Epithelial cell of proximal tubule (primary cell): Measurements from ENCODE around the gene SLC35E2B. TPM values are rescaled to one million over a fixed set of nuclear protein-coding genes. Genes with fewer than 3 reads are reported as not detected.

Source experiments
- DNase-seq: peaks from one replicate; pipeline ENCODE4 v3.0.0-alpha.2; 2011; ENCODE audit warnings: low read depth
- H3K4me3 ChIP-seq: 2 replicates; pipeline ENCODE4 v1.5.1; 2011; ENCODE audit warnings: low read depth, mild to moderate bottlenecking, low read length
- CTCF ChIP-seq: conservative IDR thresholded peaks from 2 replicates; pipeline ENCODE4 v1.5.1; 2012; ENCODE audit warnings: low read depth, mild to moderate bottlenecking, low read length
- total RNA-seq: library from RNA; depleted of rRNA; stranded (reverse); fragments of >200 nt; gene quantifications from 2 replicates; pipeline ENCODE4 v1.2.3, GENCODE V29; 2015

Gene SLC35E2B
- total RNA-seq, 1 donor from 2014 or later, result 22.8 TPM

DNA sequence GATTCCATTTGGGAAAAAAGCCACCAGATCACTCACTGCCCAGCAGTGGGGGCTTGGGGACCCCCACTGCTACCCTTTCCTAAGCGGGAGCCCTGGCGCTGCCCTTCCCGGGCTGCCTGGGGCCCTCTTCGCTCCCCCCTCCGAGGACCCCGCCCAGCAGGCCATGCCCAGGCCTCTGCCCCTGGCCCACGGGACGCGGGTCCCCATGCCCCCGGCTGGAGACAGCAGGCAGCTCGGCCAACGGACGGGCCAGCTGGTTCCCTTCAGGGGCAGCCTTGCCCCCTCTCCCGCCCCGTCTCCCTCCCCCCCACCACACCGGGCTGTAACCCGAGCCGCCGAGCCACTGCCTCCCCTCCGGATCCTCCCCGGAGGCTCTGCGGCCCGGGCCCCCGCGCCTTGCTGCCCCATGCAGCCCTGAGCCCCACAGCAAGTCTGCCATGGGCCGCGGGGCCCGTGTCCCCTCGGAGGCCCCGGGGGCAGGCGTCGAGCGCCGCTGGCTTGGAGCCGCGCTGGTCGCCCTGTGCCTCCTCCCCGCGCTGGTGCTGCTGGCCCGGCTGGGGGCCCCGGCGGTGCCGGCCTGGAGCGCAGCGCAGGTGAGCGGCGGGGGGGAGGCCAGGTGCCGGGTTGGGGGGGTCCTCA lies 60.7 kb downstream of the SLC35E2B start, which contains the start of gene MMP23B:
Gene MMP23B, plus strand, starts transcription at position 392 of the 639 bp plus-strand sequence. Its CDS starts 46 bp downstream, at position 438.
- no peak for DNase-seq
- TF ChIP-seq CTCF, result no peak
- H3K4me3 ChIP-seq, result no peak within 1 kb of the TSS

DNA sequence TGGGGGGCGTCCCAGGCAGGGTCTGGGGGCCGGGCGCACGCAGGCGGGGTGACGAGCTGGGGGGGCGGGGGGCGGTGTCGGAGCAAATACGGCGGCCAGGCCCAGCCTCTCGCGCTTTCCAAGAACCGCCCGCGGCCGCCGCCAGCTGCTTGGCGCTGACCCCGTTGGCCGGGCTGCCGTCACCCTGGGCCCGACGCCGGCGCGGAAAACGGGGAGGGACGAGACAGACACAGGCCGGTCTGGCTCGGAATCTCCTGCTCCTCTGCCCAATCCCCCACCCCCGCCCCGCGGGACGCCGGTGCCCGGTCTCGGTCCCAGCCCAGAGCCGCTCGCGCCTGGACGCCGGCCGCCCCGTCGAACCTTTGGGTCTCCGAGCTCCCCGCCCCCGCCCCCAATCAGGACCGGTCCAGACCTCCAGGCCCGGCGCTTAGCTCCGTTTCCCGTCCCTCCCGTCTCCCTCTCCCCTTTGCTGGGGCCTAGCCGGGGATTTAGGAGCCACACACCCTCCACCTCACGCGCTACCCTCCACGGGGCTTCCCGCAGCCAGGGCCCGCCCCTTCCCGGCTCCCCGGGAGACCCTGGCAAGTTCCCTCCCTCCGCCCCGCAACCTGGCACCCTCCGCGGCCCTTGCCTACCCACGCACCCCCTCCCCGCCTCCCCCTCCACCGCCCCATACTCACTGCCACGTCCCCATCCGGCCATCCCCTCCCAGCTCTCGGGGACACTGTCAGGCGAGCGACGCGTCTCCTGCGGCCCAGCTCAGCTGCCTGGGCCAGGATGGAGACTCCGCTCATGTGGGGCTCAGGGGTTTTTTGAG lies 61.4 kb downstream of the SLC35E2B start:
- H3K4me3 ChIP-seq, result no peak overlapping the region
- no peak for DNase-seq
- TF ChIP-seq CTCF, result no peak

GRCh38 chr1:1630191-1630964 lies 62.2 kb downstream of the SLC35E2B start:
- no peak for DNase-seq
- no peak overlapping the region for H3K4me3 ChIP-seq
- no peak for TF ChIP-seq CTCF

GRCh38 chr1:1629430-1630190 lies 63.0 kb downstream of the SLC35E2B start:
- TF ChIP-seq CTCF, result no peak
- DNase-seq, result no peak
- H3K4me3 ChIP-seq, result no peak overlapping the region

DNA sequence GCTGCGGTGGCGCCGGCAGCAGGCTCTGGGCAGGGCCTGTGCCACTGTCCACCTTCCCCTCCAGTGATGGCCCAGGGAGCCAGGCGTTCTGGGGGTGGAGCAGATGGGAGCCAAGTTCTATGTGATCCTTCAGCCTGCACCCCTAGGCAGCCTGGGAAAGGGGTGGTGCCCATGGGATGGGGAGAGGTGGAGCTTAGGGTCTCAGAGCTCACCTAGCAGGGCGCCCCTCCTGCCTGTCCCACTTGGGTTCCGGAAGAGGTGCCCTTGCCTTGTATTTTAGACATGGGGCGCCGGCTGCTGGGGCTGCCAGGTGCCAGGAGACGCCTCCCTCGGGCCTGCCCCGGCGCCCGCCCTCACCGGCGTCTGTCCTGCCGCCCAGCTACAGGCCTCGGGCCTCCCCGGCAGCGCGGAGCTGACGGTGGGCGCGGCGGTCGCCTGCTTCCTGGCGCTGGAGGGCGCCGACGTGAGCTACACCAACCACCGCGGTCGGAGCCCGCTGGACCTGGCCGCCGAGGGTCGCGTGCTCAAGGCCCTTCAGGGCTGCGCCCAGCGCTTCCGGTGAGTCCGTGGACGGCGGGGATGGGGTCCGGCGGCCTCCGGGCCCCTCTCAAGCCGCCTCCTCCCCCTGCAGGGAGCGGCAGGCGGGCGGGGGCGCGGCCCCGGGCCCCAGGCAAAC lies 63.7 kb downstream of the SLC35E2B start:
- no peak for TF ChIP-seq CTCF
- no peak for DNase-seq
- H3K4me3 ChIP-seq, result no peak overlapping the region
